ENCODE measurements around the gene TICRR.
A peak's percentile ranks its signal among the peaks of the same experiment; 100 is the strongest.
"Not testable (repeated sequence)": the region's sequence is repeated elsewhere in the genome, so short reads cannot be mapped to it uniquely, and the experiment has no call there.

The TICRR gene

GRCh38 chr15:89575146-89575655 lies at the start of gene TICRR:
Gene TICRR, plus strand, starts transcription at chr15:89575469. Its CDS starts 118 bp downstream, at chr15:89575587.
- peak; percentile 97 to 100 (median 99) for DNase-seq

- DNase-seq, result no peak
Observed at GRCh38 chr15:89526181-89526580, 49.1 kb upstream of the TICRR start.

- no peak for DNase-seq
Observed at GRCh38 chr15:89526601-89527441, 48.4 kb upstream of the TICRR start.

GRCh38 chr15:89528757-89529352 lies 46.4 kb upstream of the TICRR start:
- DNase-seq, result no peak

GRCh38 chr15:89530976-89531375 lies 44.3 kb upstream of the TICRR start:
- DNase-seq, result no peak

- DNase-seq, result no peak
Observed at GRCh38 chr15:89531796-89532537, 43.3 kb upstream of the TICRR start.

- DNase-seq, result no peak
Observed at GRCh38 chr15:89533861-89534544, 41.3 kb upstream of the TICRR start.

GRCh38 chr15:89539027-89539426 lies 36.2 kb upstream of the TICRR start:
- no peak for DNase-seq

GRCh38 chr15:89542369-89542768 lies 32.9 kb upstream of the TICRR start:
- no peak for DNase-seq

- no peak for DNase-seq
Observed at GRCh38 chr15:89543389-89543788, 31.9 kb upstream of the TICRR start.

- not testable (repeated sequence) for DNase-seq
Observed at GRCh38 chr15:89549138-89549537, 26.1 kb upstream of the TICRR start.

- DNase-seq, result no peak
Observed at GRCh38 chr15:89550427-89550826, 24.8 kb upstream of the TICRR start.

- peak; percentile 65 to 80 (median 80) for DNase-seq
Observed at GRCh38 chr15:89551550-89551949, 23.7 kb upstream of the TICRR start.

- no peak for DNase-seq
Observed at GRCh38 chr15:89553632-89554031, 21.6 kb upstream of the TICRR start.

- DNase-seq, result no peak
Observed at GRCh38 chr15:89554247-89554646, 21.0 kb upstream of the TICRR start.

GRCh38 chr15:89555768-89556167 lies 19.5 kb upstream of the TICRR start:
- no peak for DNase-seq

GRCh38 chr15:89556413-89557262 lies 18.6 kb upstream of the TICRR start:
- DNase-seq, result peak; percentile 80 to 90 (median 83)

GRCh38 chr15:89559769-89560264 lies 15.5 kb upstream of the TICRR start:
- DNase-seq, result no peak

- DNase-seq, result no peak
Observed at GRCh38 chr15:89566181-89566580, 9.1 kb upstream of the TICRR start.

- DNase-seq, result no peak
Observed at GRCh38 chr15:89566621-89567294, 8.5 kb upstream of the TICRR start.

Measured in suppressor macrophage treated with lipopolysaccharide for 1 hour (primary cell).